Cerebellar cortex (tissue), 1 donor: ENCODE measurements around the gene IFI16.
"Not testable (repeated sequence)": the region's sequence is repeated elsewhere in the genome, so short reads cannot be mapped to it uniquely, and the experiment has no call there.

Experiments
- DNase-seq: peaks from one replicate; pipeline ENCODE4 v3.0.0-alpha.2; 2015; ENCODE audit warnings: low spot score

The IFI16 gene

GRCh38 chr1:159009704-159010361, at the start of gene IFI16:
Gene IFI16 (plus strand): TSS chr1:159009907. CDS start chr1:159014681, 4,774 bp downstream.
- DNase-seq = peak; percentile 4

GRCh38 chr1:158961178-158961577, 48.5 kb upstream of the IFI16 start:
- no peak for DNase-seq

DNA sequence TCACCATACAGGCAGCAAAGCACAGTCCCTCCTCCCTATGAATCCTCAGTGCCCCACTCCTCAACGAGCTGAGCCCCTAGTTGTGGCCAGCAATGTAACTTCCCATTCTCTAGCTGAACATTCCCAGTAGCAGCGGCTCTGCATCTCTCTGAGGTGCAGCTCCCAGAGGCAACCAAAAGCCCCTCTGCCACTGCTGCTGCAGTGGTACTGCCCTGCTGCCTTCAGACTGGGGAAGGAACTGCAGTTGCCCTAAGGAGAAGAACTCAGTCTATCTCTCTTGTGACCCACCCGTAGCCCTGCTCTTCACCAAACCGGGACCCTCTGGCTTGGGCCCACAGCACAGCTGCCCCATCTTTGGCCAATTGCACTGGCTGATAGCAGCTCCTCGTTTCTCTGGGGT, 46.7 kb upstream of the IFI16 start:
- DNase-seq = no peak

DNA sequence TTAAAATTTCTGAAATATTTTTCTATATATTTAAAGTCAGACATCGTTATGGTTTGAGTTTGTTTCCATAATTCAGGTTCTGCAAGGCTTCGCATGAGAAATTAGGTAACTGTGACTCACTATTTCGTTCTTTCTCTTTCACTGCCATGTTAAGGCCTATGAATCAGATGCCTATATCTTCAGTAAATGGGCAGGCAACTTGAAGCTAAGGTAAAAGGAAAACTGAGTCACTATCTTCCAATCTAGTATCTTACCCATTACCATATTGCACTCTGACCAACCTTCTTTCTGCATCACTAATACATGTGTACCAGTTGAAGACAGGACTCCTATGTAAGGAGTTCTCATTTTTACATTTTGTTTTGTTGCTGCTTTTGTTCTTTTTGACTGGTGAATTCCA, 40.5 kb upstream of the IFI16 start:
- no peak for DNase-seq

- DNase-seq = no peak
Observed at GRCh38 chr1:158969855-158970254, 39.9 kb upstream of the IFI16 start.

DNA sequence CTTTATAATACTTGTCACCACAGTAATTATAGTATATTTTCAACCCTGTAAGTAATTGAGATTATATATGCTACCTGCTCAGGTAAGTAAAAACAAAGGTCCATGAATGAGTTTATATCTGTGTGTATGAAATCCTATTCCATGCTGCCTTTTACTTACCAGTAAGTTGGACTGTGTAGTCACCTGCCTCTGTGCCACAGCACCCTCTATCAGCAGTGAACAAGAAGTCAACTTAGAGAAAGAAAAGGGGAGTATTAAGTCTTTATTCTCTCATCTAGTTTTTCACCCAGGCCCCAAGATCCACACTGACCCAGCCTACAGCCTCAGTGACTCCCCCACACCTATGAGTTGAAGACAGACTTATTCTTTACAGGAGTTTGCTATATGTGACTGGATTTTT, 36.9 kb upstream of the IFI16 start:
- no peak for DNase-seq

- no peak for DNase-seq
Observed at GRCh38 chr1:158976219-158976618, 33.5 kb upstream of the IFI16 start.

DNA sequence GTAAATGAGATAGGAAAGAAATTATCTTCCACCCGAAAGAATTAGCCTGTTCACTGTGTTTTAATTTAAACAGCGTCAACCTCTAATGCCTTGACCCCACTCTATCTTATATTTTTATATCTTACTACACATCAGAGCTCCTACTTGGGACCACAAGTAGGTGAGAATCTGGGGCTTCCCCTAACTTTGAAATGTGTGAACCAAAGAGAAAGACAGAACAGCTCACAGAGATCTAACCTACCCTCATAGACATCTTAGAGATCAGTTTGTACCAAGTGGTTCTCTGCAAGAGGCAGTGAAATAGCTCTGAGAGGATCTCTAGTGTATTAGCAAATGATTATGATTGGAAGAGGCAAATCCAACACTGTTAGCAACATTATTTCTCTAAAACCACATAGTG, 31.0 kb upstream of the IFI16 start:
- DNase-seq = no peak

GRCh38 chr1:158979229-158979628, 30.5 kb upstream of the IFI16 start:
- DNase-seq = no peak

- no peak for DNase-seq
Observed at GRCh38 chr1:158983235-158983634, 26.5 kb upstream of the IFI16 start.

- no peak for DNase-seq
Observed at GRCh38 chr1:158984386-158984785, 25.3 kb upstream of the IFI16 start.

DNA sequence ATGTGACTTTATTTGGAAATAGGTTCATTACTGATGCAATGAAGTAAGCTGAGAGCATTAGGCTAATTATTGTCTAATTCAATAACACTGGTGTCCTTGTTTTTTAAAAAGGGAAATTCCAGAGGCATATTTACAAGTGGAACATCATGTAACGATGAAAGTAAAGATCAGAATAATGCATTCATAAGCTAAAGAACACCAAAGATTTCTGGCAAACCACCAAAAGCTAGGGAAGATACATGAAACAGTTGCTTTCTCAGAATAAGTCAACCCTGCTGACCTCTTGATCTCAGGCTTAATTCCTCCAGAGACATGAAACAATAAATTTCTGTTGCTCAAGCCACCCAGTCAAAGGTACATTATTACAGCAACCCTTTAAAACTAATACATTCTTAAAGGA, 20.3 kb upstream of the IFI16 start:
- no peak for DNase-seq

DNA sequence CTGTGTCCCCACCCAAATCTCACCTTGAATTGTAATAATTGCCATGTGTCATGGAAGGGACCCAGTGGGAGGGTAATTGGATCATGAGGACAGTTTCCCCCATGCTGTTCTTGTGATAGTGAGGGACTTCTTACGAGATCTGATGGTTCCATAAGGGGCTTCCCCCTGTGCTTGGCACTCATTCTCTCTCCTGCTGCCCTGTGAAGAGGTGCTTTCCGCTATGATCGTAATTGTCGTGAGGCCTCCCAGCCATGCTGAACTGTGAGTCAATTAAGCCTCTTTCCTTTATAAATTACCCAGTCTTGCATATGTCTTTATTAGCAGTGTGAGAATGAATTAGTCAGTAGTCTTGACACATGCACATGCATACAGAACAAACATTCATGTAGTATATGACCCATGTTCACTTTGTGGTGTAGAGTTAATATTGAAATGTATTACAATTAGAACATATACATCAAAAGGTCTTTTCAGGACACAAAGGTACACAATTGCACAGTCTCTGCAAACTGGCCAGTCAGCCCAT, 16.9 kb upstream of the IFI16 start:
- no peak for DNase-seq

GRCh38 chr1:158996998-158997397, 12.7 kb upstream of the IFI16 start:
- no peak for DNase-seq

DNA sequence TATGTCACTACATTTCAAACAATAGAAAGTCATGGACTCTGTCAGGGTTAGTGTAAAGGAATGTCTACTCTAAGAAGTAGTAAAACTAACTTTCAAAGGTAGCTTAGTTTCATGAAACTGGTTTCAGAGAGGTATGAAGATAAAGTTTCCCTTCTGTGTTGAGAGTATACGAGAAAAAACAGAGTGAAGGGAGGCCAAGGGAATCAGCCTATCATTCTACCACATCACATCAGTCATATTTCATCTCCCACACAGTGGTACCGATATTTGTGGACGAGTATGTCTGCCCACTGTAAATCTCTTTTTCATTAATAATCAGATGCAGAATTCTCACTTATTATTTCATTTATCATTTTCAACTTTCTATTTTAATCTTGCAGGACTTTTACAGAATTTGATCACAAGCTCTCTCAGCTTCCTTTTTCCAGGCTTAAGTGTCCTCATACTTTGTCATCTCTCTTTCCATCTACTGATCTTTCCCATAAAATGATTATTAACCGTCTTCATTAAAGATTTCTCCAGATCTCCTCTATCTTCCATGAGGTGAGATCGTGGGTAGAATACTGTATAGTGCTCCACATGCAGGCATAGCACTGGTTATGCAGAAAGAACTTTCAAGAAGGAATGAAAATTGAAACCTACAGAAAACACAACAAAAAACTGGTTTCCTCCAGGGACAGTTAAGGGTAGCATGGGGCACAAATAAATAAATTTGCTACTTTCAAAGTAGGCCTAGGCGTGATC, 11.5 kb upstream of the IFI16 start:
- no peak for DNase-seq

DNA sequence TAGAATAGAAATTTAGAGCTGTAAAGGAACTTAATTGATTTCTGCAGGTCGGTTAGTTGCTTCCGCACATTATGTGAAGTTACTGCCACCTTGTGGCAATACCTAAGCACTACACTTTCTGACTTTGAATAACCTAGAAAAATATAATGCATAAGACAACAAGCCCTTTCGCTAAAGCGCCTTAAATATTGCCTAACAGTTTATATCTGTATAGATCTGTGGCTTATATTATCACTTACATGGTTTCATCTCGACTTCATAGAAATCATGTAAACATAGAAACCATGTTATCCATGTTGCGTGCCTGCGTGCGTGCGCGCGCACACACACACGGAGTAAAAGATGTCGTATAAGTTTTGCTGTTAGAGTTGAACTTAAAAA, 10.9 kb upstream of the IFI16 start:
- DNase-seq = peak; percentile 39

DNA sequence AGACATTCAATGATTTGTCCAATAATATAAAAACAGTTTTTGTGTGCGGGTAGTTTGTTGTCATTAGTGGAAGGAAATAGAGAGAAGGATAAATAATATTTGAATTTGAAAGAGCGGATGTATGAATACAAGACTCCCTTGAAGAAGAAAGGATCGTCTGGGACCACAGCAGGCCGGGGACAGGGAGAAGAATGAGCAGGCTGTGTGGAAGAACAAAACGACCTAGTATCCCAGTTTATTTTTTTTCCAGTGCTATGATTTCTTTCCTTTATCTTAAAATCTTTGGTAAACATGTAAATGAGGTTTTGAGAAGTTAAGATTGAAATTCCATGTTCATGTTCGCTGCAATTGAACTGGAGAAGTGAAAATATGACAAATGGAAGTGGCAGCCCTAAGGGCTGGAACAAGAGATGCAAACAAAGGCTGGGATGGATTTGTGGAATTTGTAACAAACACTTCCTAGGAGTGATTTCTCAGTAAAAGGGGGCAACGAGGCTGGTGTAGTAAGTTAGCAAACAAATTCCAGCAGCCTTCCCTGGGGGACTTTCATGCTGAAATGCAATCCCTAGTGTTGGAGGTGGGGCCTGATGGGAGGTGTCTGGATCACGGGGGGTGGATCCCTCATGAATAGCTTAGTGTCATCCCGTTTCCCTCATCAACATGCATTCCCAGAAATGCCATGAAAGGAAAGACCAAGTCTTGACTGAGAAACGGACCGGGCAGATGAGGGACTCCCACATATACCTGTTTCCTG, 10.2 kb upstream of the IFI16 start:
- peak; percentile 32 for DNase-seq

DNA sequence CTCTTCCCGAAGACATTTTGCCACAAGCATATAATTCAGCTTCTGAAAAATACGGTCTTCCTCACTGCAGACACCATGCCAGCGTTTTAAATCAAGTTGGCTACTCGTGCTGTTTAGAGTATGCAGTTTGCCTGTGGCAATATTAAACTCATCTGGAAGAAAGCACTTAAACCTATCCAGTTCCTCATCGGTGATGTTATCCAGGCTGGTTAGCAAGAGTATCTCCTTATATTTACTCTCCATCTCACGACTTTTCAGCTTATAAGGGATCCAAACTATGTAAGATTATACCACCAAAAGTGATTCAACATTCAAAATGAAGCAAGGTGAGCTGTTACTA, 9.7 kb upstream of the IFI16 start:
- DNase-seq = no peak

GRCh38 chr1:159000625-159001024, 9.1 kb upstream of the IFI16 start:
- DNase-seq = peak; percentile 3

GRCh38 chr1:159005161-159005560, 4.5 kb upstream of the IFI16 start:
- DNase-seq = no peak

DNA sequence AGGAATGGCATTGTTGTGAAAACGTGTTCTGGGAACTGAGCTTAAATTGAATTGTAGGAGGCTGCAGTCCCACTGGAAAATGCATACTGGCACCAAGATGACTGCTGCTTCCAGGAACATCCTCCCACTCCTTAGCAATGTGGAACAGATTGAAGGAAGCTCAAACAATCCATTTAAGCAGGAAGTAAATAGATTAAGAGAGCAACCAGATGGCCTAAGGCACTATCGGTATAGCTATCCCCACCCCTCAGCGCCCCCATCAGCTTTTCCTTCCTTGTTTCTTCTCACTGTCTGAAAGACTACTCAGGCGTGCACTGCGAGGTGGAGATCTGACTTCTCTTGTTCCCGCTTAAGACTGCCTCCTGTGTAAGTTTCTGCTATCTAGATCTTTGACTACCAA, 4.0 kb upstream of the IFI16 start:
- no peak for DNase-seq

GRCh38 chr1:159006210-159006807, 3.4 kb upstream of the IFI16 start:
- DNase-seq = not testable (repeated sequence)

GRCh38 chr1:159007726-159008125, 2.0 kb upstream of the IFI16 start:
- DNase-seq = no peak
